Inferior parietal cortex (tissue), 1 donor: ENCODE data around the gene HIVEP1.

Experiments
- DNase-seq: peaks from one replicate; pipeline ENCODE4 v3.0.0-alpha.2; 2016; ENCODE audit errors: extremely low spot score

The HIVEP1 gene

DNA sequence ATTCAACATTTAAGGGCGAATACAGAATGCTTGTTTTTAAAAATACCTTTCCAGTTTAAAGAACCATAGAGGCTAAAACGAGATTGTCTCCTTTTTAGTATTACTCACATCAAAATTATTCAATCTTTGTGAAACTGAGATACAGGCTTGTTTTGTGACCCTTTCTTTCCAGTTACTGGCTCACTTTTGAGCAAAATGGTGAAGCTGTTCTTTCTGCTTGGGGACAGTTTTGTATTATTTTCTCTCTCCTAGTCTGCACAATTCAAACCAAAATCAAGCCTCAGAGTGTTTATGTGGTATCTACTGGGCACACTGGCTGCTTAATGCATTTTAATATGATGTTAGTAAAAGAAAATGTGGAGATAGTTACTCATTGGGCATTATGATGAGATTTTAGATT lies 36.5 kb downstream of the HIVEP1 start:
- no peak for DNase-seq

DNA sequence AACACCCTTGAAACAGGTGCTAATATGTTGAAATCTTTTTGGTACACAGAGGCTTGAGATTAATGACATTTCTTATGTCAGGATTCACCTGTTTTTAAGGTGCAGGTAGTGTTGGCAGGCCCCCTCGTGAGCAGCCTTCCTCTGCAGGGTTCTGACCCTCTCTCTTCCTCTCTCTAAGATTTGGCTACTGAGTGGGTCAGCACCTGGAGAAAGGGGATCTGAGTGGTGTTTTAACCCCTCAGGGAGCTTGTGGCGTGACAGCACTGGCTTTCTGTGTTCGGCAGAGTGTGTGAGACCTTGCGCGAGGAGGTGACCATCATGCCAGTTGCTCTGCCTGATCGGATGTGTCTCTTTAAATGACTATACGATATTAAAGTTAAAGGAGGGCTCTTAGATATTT lies 37.1 kb downstream of the HIVEP1 start:
- no peak for DNase-seq

DNA sequence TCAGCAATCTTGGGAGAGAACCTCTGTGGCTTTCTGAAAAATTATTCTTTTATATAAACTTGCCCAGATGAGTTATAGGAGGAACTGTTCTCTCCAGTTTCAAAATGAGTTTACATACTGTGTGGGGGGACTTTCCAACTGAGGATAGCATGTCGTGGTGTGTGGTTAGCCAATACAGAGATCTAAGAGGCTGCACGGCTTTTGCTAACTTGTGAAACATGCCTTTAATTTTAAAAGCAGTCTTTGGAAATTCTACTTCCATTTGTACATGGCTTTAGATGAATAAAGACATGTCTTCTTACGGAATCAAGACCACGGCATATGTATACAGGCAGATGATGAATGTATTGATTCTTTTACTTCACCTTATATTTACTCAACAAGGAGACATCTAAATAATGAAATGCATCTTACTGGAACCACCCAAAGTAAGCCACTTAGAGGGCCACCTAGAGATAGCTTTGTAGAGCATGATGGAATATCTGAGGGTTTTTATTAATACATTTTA lies 39.8 kb downstream of the HIVEP1 start:
- DNase-seq = no peak

- no peak for DNase-seq
Measured at GRCh38 chr6:12058172-12058961, 46.3 kb downstream of the HIVEP1 start.

DNA sequence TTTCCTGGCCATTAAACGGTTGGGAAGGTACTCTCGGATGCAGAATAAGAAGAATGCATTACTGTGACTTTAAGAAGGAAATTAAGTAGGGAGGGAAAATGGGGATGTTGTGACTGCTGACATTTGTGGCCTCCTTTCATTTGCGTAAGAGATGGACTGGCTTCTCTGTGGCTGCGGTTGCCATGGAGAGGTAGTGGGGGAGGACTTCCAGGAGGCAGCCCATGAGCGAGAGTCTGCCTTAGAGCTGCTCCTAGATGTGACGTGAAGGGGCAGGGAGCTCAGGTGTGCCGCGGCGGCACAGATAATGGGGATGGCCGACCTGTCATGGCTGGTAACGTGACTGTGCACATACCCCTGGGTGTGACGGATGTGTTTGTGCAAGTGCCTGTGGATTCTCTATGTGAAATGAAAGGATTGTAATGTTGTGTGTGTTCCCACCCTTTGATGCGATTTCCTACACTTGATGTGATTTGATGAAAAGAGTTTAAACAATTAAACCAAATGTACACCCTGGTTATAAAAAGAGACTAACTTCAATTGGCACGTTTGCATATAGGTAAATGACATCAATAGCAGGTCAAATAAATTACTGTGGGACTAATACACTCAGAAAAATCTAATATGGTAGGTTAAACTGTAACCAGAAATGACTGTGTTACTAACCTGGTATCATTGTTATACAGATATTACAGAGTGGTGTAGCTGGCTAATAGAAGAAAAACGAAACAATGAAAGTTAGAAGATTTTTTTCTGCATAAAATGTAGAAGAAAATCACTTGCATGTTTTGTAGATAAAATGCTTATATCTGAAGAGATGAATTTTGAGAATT lies 48.9 kb downstream of the HIVEP1 start:
- peak; percentile 66 for DNase-seq

DNA sequence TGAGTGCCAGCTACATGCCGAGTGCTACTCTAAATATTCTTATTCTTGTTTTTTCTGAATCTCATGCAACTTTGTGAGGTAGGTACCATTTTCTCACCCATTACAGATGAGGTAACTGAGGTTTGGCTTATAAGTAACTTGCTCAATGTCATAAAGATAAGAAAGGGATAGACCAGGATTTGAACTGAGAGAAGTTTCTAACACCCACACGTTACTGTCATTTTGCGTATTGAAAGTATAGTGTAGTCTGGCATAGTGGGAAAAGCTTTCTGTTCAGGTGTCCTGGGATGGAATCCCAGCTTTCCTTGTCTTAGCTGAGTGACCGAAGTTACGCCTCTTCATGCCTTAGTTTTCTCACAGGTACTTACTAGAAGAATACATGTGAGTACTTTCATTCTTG lies 50.5 kb downstream of the HIVEP1 start:
- DNase-seq = no peak

GRCh38 chr6:12064131-12064530 lies 52.0 kb downstream of the HIVEP1 start:
- no peak for DNase-seq

GRCh38 chr6:12064538-12065071 lies 52.5 kb downstream of the HIVEP1 start:
- DNase-seq = no peak

GRCh38 chr6:12065321-12066140 lies 53.4 kb downstream of the HIVEP1 start:
- no peak for DNase-seq

DNA sequence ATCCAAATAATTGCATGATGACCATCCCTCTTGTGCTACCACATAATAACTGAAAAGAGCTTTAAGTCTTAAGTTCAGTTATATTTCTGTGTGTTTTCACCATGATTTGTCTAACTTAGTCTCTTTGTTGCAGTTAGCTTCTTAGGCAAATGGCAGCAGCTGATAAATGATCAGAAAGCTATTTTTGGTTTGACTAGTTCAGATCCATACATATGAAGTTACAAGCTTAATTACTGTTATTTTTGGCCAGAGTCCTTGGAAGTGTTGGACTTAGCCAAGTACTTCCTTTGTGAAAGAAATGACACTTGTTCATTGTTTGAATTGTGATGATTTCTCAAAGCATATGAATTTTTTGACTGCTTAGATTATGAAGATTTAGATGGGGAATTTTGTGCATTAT lies 54.2 kb downstream of the HIVEP1 start:
- no peak for DNase-seq

DNA sequence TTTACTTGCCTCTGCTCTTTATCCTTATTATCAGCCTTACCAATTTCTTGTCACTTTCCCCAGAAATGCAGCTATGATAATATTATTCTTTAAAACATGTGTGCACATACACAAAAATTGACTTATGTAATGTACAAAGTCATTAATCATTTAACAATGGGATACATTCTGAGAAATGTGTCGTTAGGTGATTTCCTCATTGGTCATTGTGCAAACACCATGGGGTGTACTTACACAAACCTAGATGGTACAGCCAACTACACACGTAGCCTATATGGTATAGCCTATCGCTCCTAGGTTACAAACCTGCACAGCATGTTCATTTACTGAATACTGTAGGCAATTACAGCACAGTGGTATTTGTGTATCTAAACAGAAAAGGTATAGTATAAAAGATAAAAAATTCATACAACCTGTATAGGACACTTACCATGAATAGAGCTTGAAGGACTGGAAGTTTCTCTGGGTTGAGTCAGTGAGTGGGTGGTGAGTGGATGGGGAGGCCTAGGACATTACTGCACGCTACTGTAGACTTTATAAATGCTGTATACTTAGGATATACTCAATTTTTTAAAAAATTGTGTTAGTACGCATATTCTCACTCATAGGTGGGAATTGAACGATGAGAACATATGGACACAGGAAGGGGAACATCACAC lies 56.9 kb downstream of the HIVEP1 start:
- no peak for DNase-seq

DNA sequence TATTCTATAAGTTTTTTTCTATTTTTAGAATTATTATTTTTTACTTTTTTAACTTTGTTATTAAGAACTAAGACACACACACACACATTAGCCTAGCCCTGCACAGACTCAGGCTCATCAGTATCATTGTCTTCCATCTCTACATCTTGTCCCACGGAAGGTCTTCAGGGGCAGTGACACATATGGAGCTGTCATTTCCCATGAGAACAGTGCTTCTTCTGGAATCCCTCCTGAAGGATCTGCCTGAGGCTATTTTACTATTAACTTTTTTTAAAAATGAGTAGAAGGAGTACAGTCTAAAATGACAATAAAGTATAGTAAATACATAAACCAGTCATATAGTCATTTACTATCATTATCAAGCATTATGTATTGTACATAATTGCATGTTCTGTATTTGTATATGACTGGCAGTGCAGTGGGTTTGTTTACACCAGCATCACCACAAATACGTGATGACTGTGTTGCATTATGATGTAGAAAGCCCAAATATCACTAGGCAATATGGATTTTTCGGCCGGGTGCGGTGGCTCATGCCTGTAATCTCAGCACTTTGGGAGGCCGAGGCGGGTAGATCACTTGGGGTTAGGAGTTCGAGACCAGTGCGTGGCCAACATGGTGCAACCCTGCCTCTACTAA lies 57.9 kb downstream of the HIVEP1 start:
- no peak for DNase-seq

DNA sequence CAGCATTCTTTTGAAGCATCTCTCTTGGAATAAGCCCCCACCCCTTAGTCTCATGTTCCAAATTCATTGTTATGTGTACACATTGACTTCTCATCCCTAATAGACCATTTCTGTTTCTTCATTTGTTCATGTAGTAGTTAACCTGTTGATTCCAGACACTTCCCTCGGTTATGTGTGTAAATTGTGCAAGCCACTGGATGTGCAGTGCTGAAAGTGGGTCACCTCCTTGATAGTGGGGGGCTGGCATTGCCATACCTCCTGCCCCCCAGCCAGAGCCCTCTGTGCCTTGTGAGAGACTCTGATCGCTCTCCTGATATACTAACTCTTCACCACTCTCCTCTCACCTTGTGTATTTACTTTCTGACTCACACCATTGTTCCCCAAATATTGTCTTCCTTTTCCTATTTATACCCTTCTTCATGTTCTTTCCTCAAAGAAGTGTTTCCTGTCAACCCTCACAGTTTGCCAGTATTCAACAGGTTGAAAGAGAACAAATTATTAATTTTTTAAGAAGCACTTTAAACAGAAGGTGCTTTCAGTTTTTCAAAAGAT lies 59.0 kb downstream of the HIVEP1 start:
- no peak for DNase-seq

DNA sequence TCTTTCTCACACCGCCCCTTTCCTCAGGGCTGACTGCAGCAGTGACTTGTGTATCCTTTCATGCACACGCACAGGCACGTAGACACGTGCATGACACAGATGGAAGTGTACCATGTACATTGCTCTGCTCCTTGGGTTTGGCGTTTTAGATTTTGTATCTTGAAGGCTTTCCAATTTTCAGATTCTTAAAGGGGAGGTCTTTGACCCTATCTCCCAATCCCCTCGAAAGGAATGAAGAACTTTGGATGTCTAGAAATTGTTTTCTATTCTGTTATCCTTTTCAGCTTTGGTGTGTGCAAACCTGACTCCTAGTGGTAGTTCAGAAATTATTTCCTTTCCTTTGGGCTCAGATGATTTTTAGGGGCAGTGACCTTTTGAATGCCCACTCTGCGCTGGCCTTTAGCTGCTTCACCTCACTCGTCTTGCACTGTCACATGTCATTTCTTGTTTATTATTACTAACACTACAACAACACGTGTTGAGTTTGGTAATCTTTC lies 63.0 kb downstream of the HIVEP1 start:
- DNase-seq = no peak

GRCh38 chr6:12077021-12077710 lies 65.1 kb downstream of the HIVEP1 start:
- DNase-seq = no peak

- DNase-seq = no peak
Measured at GRCh38 chr6:12078014-12078413, 65.9 kb downstream of the HIVEP1 start.

DNA sequence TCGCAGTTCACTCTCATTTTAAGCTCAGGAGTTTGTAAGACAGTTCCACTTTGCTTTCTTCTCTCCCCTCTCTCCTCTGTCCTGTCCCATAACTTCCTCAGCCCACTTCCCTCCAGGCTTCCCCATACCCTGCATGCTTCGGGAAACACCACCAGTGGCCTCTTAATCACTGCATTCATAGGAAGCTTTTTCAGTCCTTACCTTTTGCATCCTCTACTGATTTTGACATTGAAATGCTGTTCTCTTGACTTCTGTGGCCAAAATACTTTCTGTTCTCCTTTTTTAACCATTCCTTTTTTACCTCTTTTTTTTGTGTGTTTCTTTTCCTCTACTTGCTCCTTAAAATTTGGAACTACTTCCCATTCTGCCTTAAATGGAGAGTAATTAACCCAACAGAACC lies 69.7 kb downstream of the HIVEP1 start:
- DNase-seq = no peak

DNA sequence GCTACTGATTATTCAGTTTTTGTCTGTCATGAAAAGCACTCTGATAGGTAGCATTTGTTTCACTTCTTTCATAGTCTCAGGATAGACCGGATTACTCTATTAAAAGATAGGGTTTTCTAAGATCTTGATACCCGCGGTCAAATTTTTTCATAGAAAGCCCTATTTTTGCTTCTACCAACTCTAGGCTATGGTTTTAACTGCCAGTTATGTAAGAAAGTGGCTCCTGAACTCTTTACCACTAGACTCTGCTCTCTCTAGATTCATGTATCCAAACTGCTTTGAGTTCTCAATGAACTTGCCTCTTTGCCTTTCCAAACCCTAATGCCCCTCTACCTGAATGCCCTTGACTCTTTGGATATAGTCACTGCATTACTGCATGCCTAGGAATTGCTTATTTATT lies 70.3 kb downstream of the HIVEP1 start:
- DNase-seq = no peak

DNA sequence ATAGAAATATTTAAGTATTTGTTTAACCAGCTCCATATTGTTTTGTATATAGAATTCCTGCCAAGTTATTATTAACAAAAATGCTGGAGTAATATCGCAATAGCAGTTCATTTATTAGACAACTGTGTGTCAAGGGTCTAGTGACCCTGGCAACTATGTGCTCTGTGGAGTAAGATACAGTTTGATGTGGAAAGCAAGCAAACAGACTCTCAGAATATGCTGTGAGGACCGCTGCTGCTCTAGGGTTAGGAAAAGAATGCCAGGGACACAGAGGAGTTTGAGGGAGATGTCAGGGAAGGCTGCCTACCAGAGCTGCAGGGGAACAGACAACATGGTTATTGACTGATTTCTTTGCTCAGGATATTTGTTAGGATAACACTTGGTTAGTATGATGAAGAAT lies 71.2 kb downstream of the HIVEP1 start:
- no peak for DNase-seq

GRCh38 chr6:12083763-12084162 lies 71.7 kb downstream of the HIVEP1 start:
- no peak for DNase-seq
